Upper lobe of right lung (tissue), 1 donor: ENCODE measurements around the gene FBXO44. TPM values are rescaled to one million over a fixed set of nuclear protein-coding genes. Genes with fewer than 3 reads are reported as not detected.

Source experiments
- ATAC-seq: fragments of 200-7000 bp; cut with Tn5 transposase; one replicate; pipeline ENCODE4 v1.9.1; 2020; ENCODE audit warnings: mild to moderate bottlenecking, moderate library complexity
- DNase-seq: peaks from one replicate; pipeline ENCODE4 v3.0.0-alpha.2; 2020
- H3K27ac ChIP-seq: fragments of 200-600 bp; one replicate; pipeline ENCODE4 v1.8.0; 2022
- H3K27me3 ChIP-seq: fragments of 200-600 bp; one replicate; pipeline ENCODE4 v1.8.0; 2022; ENCODE audit warnings: mild to moderate bottlenecking
- H3K36me3 ChIP-seq: fragments of 200-600 bp; one replicate; pipeline ENCODE4 v1.8.0; 2022
- H3K4me1 ChIP-seq: fragments of 200-600 bp; one replicate; pipeline ENCODE4 v1.8.0; 2022
- H3K4me3 ChIP-seq: fragments of 200-600 bp; one replicate; pipeline ENCODE4 v1.8.0; 2022; ENCODE audit warnings: mild to moderate bottlenecking
- H3K9me3 ChIP-seq: fragments of 200-600 bp; one replicate; pipeline ENCODE4 v1.8.0; 2022
- CTCF ChIP-seq: fragments of 200-600 bp; IDR thresholded peaks from one replicate; pipeline ENCODE4 v1.8.0; 2022; ENCODE audit warnings: antibody characterized with exemption
- intact Hi-C: fragments of 100-400 bp; cut with DNase I; formaldehyde crosslinking; loops from one replicate; pipeline ENCODE4 v1.11.0; 2022
- total RNA-seq: library from RNA; stranded (reverse); fragmentation: NEBNext Ultra II Directional; extraction: Animal tissue kit (Norgen Biotek cat#: 25700); gene quantifications from one replicate; pipeline ENCODE4 v1.2.1, GENCODE V29; 2021
- donor health status: DM: no; HTN: yes; CAD: no; lungs with severe emphysema.

FBXO44 gene
- total RNA-seq, 1 donor from 2014 or later, result 19.8 TPM

- Histone ChIP-seq H3K4me3 (no peak overlapping the region), H3K36me3 (no peaks in the 10 kb centered on the region), H3K27ac (no peak overlapping the region), H3K27me3 (no peaks in the 10 kb centered on the region), H3K9me3 (no peaks in the 10 kb centered on the region), H3K4me1 (peaks cover 20% of the 10 kb centered on the region)
- ATAC-seq (peak; percentile 44), DNase-seq (peak; percentile 90)
- intact Hi-C loops, result loop anchor here (5.0 to 10.0 kb wide), 3 partner anchors 171 to 608 kb away; partner anchors contain the start of gene DISP3
- TF ChIP-seq CTCF, result peak; percentile 82
Observed at GRCh38 chr1:11645670-11646265, 8.9 kb upstream of the FBXO44 start.

- TF ChIP-seq CTCF, result no peak
- ATAC-seq (no peak), DNase-seq (no peak)
- H3K36me3 ChIP-seq, result no peaks in the 10 kb centered on the region
- intact Hi-C loops, result loop anchor here (5.0 to 10.0 kb wide), 3 partner anchors 172 to 609 kb away; partner anchors contain the start of gene DISP3
- H3K4me1 ChIP-seq, result peaks cover 22% of the 10 kb centered on the region
- no peak overlapping the region for H3K4me3 ChIP-seq
- H3K9me3 ChIP-seq, result no peaks in the 10 kb centered on the region
- H3K27me3 ChIP-seq, result no peaks in the 10 kb centered on the region
- no peak overlapping the region for H3K27ac ChIP-seq
Observed at GRCh38 chr1:11646317-11646716, 8.4 kb upstream of the FBXO44 start.

- Histone ChIP-seq H3K4me1 (peaks cover 22% of the 10 kb centered on the region), H3K36me3 (no peaks in the 10 kb centered on the region), H3K27ac (no peak overlapping the region), H3K27me3 (no peaks in the 10 kb centered on the region), H3K4me3 (no peak overlapping the region), H3K9me3 (no peaks in the 10 kb centered on the region)
- intact Hi-C loops, result loop anchor here (5.0 to 10.0 kb wide), 3 partner anchors 173 to 610 kb away; partner anchors contain the start of gene DISP3
- TF ChIP-seq CTCF, result no peak
- DNase-seq (no peak), ATAC-seq (no peak)
Observed at GRCh38 chr1:11647333-11647732, 7.3 kb upstream of the FBXO44 start.

- intact Hi-C loops, result loop anchor here (5.0 to 10.0 kb wide), 3 partner anchors 173 to 611 kb away; partner anchors contain the start of gene DISP3
Observed at GRCh38 chr1:11648039-11648438, 6.6 kb upstream of the FBXO44 start.

GRCh38 chr1:11648732-11649158 is 5.9 kb upstream of the FBXO44 start:
- no peaks in the 10 kb centered on the region for H3K36me3 ChIP-seq
- no peaks in the 10 kb centered on the region for H3K9me3 ChIP-seq
- peak; percentile 57 for ATAC-seq
- TF ChIP-seq CTCF, result no peak
- H3K27me3 ChIP-seq, result no peaks in the 10 kb centered on the region
- no peak overlapping the region for H3K4me3 ChIP-seq
- H3K4me1 ChIP-seq, result peaks cover 22% of the 10 kb centered on the region
- intact Hi-C loops, result loop anchor here (5.0 to 10.0 kb wide), 3 partner anchors 174 to 611 kb away; partner anchors contain the start of gene DISP3
- no peak overlapping the region for H3K27ac ChIP-seq
- peak; percentile 73 for DNase-seq

More at GRCh38 chr1:11648039-11648438, 6.6 kb upstream of the FBXO44 start:
- no peak for ATAC-seq
- peaks cover 22% of the 10 kb centered on the region for H3K4me1 ChIP-seq
- H3K27ac ChIP-seq, result no peak overlapping the region
- no peak for DNase-seq
- no peaks in the 10 kb centered on the region for H3K36me3 ChIP-seq
- H3K9me3 ChIP-seq, result no peaks in the 10 kb centered on the region
- no peak for TF ChIP-seq CTCF
- H3K4me3 ChIP-seq, result no peak overlapping the region
- H3K27me3 ChIP-seq, result no peaks in the 10 kb centered on the region
